WERI-Rb-1 (cell line): ENCODE data around the gene DLAT.
A peak's percentile ranks its signal among the peaks of the same experiment; 100 is the strongest.
"Not testable (repeated sequence)": the region's sequence is repeated elsewhere in the genome, so short reads cannot be mapped to it uniquely, and the experiment has no call there.

Experiments used
- DNase-seq: peaks from one replicate; pipeline ENCODE4 v3.0.0-alpha.2; 2020
- H3K27ac ChIP-seq: fragments of 250-450 bp; sonication (Bioruptor Pico); 2 replicates; pipeline ENCODE4 v1.5.1; 2020; ENCODE audit warnings: mild to moderate bottlenecking, moderate library complexity
- H3K27me3 ChIP-seq: fragments of 250-450 bp; sonication (Bioruptor Pico); 2 replicates; pipeline ENCODE4 v1.5.1; 2021; ENCODE audit warnings: mild to moderate bottlenecking, low read depth, moderate library complexity; ENCODE audit not compliant: insufficient read depth, severe bottlenecking
- H3K36me3 ChIP-seq: fragments of 250-450 bp; sonication (Bioruptor Pico); 2 replicates; pipeline ENCODE4 v1.5.1; 2020; ENCODE audit warnings: mild to moderate bottlenecking, moderate library complexity
- H3K4me3 ChIP-seq: 2 replicates; pipeline ENCODE4 v1.5.1; 2011; ENCODE audit warnings: low read depth, mild to moderate bottlenecking, control low read depth, low read length
- H3K9me3 ChIP-seq: fragments of 250-450 bp; sonication (Bioruptor Pico); 2 replicates; pipeline ENCODE4 v1.5.1; 2021; ENCODE audit warnings: mild to moderate bottlenecking, moderate library complexity; ENCODE audit not compliant: severe bottlenecking
- TF ChIP-seq, protein P1 (sequence below): IDR thresholded peaks from 2 replicates; pipeline ENCODE4 v1.5.1; 2011; ENCODE audit warnings: low read depth, mild to moderate bottlenecking, control low read depth, inconsistent platforms, low read length

DLAT gene

DNA sequence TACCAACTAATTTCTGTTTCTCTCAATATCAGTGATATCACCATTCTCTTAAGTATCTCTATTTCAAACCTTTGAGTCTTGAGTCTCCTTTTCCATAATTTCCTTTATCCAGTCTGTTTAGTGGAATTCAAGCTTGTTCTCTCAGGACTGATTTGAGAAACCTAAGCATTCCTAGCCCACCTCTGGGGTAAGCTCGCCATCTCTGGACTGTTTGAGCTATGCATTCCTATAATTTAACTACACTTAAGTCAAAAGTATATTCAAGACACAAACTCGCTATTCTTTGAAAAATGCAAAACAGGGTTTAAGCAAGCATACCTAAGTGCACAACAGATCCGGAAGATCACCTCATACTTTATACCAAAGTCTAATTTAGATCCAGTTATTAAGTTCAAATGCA, 2.1 kb upstream of the DLAT start:
- TF ChIP-seq, protein P1, sequence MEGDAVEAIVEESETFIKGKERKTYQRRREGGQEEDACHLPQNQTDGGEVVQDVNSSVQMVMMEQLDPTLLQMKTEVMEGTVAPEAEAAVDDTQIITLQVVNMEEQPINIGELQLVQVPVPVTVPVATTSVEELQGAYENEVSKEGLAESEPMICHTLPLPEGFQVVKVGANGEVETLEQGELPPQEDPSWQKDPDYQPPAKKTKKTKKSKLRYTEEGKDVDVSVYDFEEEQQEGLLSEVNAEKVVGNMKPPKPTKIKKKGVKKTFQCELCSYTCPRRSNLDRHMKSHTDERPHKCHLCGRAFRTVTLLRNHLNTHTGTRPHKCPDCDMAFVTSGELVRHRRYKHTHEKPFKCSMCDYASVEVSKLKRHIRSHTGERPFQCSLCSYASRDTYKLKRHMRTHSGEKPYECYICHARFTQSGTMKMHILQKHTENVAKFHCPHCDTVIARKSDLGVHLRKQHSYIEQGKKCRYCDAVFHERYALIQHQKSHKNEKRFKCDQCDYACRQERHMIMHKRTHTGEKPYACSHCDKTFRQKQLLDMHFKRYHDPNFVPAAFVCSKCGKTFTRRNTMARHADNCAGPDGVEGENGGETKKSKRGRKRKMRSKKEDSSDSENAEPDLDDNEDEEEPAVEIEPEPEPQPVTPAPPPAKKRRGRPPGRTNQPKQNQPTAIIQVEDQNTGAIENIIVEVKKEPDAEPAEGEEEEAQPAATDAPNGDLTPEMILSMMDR = no peak
- H3K27me3 ChIP-seq = no peaks in the 10 kb centered on the region
- DNase-seq = no peak
- no peaks in the 10 kb centered on the region for H3K9me3 ChIP-seq
- H3K27ac ChIP-seq = no peak overlapping the region
- H3K36me3 ChIP-seq = peaks cover 35% of the 10 kb centered on the region
- no peak overlapping the region for H3K4me3 ChIP-seq

DNA sequence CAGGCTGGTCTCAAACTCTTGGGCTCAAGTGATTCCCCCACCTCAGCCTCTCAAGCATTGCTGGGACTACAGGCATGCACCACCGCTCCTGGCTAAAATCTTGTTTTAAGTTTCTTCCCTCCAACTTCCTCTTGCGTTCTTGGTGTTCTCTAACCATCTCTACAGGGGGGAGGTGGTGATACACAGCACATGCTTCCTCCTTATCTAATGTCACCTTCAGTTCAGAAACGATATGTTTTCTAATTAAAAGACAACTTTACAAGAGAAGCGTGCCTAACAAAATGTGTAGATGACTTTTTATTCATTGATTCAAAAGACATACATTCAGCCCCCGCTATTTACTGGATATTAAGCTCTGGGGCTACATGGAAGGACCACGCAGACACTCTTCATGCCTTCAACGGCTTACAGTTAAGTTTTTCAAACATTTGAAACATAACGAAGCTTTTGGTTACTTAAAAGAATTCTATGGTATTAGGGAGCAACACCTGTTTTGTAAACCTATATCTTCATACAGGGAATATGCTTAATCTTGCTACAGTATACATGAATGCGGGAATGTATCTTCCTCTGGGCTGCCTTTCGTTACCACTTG, 933 bp upstream of the DLAT start:
- no peak for DNase-seq
- peaks cover 38% of the 10 kb centered on the region for H3K36me3 ChIP-seq
- TF ChIP-seq, protein P1 = no peak
- H3K4me3 ChIP-seq = peak overlapping the region; percentile 85
- H3K27me3 ChIP-seq = no peaks in the 10 kb centered on the region
- H3K9me3 ChIP-seq = no peaks in the 10 kb centered on the region
- peak overlapping the region; percentile 97 for H3K27ac ChIP-seq

DNA sequence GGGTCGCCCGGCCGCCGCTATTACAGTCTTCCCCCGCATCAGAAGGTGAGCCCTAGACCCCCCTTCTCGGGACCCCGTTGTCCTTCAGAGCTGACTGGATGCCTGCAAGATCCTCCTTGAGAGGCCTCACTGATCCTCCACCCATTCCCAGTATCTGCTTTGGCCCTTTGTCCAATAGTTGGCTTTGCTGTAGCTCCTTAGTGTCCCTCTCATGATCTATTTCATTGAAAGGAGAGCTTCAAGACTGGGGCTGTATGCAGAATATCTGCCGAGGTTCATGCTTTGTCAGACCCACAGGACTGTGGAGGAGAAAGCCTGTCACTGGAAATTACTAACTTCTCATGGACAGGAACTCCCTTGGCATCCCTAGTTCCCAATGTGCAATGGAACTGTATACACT, 499 bp downstream of the DLAT start:
- TF ChIP-seq, protein P1 = no peak
- DNase-seq = peak; percentile 15
- H3K4me3 ChIP-seq = peak overlapping the region; percentile 85
- no peaks in the 10 kb centered on the region for H3K9me3 ChIP-seq
- H3K36me3 ChIP-seq = peaks cover 51% of the 10 kb centered on the region
- H3K27ac ChIP-seq = peak overlapping the region; percentile 97
- H3K27me3 ChIP-seq = no peaks in the 10 kb centered on the region

DNA sequence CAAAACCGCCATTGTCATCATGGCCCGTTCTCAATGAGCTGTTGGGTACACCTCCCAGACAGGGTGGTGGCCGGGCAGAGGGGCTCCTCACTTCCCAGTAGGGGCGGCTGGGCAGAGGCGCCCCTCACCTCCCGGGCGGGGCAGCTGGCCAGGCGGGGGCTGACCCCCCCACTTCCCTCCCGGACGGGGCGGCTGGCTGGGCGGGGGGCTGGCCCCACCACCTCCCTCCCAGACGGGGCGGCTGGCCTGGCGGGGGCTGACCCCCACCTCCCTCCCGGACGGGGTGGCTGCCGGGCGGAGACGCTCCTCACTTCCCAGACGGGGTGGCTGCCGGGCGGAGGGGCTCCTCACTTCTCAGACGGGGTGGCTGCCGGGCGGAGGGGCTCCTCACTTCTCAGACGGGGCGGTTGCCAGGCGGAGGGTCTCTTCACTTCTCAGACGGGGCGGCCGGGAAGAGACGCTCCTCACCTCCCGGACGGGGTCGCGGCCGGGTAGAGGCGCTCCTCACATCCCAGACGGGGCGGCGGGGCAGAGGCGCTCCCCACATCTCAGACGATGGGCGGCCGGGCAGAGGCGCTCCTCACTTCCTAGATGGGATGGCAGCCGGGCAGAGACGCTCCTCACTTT, 1.7 kb downstream of the DLAT start:
- H3K27ac ChIP-seq, DNase-seq, H3K4me3 ChIP-seq, H3K9me3 ChIP-seq, H3K27me3 ChIP-seq: not testable (repeated sequence)
- peaks cover 62% of the 10 kb centered on the region for H3K36me3 ChIP-seq

DNA sequence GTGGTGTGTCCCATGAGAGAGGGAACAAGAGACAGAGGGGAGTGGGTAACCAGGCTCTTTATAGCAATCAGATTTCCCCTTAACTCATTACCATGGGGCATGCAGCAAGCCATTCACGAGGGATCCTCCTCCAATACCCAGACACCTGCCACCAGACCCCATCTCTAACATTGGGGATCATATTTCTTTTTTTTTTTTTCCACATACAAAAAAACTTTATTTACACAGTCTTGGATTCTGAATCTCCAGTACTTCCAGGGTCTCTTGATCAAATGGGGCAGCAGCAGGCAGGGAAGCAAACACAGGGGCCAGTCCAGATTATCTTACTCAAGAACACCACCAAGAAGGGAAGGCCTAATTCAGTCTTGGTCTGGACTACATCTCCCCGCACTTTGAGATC, 4.3 kb downstream of the DLAT start:
- Histone ChIP-seq H3K9me3 (no peaks in the 10 kb centered on the region), H3K27me3 (no peaks in the 10 kb centered on the region), H3K4me3 (no peak overlapping the region), H3K36me3 (peaks cover 71% of the 10 kb centered on the region), H3K27ac (no peak overlapping the region)
- TF ChIP-seq, protein P1 = no peak
- DNase-seq = no peak

DNA sequence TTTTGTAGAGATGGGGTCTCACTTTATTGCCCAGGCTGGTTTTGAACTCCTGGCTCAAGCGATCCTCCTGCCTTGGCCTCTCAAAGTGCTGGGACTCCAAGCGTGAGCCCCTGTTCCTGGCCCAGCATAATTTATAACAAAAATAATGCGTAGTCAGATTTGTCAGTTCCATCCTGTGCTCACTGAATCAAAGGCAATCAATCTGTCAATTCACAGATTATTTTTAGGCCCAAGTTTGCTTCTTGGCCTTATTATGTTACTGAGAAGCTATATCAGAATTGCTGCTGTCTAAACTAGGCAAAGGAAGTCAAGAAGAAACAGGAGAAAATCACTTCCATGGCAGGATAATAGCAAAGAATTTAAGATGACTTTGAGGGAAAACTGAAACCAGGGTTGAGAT, 8.7 kb downstream of the DLAT start:
- Histone ChIP-seq H3K27ac (no peak overlapping the region), H3K9me3 (no peaks in the 10 kb centered on the region), H3K36me3 (peaks cover 81% of the 10 kb centered on the region), H3K4me3 (no peak overlapping the region), H3K27me3 (no peaks in the 10 kb centered on the region)
- DNase-seq = no peak
- TF ChIP-seq, protein P1 = no peak
